ENCODE results near the gene STMND1.

GRCh38 chr6:17098538-17098937, 3.3 kb upstream of the STMND1 start:
- TF ChIP-seq CTCF (IDR thresholded peaks at IDR 0.05) (no peak), POLR2AphosphoS5 (IDR thresholded peaks at IDR 0.05) (no peak)
